ENCODE results near the gene GCC2. TPM values are rescaled to one million over a fixed set of nuclear protein-coding genes. Genes with fewer than 3 reads are reported as not detected.

Gene GCC2
- total and polyA plus RNA-seq, 2 of the 8 experiments (the other 6 are each of a cell fraction or from before 2014, with no cell fraction given) = 4.6 to 54.9 TPM

DNA sequence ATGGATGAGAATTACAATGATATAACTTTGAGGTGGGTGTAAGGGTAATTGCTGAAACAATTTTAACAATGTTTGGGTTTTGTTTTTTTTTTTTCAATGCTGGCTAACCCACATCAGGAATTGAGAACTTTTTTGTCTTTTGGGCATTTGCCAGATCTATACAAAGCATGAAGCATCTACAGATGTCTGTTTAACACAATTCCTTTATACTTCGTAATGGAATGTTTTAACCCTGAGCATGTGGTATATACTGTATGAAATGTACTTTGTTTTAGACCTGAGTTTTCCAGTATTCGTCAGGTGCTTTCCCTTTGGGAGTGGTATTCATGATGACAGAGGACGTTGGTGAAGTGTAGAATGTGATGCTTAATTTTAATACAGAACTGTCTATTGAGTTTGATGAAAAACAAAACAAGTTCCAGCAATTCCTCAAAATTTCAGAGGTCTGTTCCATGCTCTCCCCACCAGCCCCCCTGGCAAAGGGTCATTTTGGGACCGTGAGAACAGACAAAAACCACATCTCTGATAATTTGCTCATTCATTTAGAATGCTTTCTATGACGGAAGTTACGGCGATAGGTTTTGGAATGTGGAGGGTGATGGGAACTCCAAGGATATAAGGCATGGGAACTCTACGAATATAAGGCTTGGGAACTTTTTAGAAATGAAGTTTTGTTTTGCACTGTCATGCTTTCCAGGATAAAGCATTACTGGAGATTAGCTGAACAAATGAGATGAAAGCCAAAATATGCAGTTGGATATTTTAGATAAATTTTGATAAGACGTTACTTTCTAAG, 99.4 kb downstream of the GCC2 start:
- Histone ChIP-seq H3K9ac (replicated peaks in 1 of 4; ENCODE audit: extremely low read depth in 1 of 4, low read depth in 3 of 4, low read length in 3 of 4) (no peak overlapping the region), H3K4me3 (ENCODE audit: extremely low read depth in 1 of 4, insufficient read depth in 2 of 4, low read depth in 3 of 4, low read length in 4 of 4) (no peak overlapping the region), H2AFZ (ENCODE audit: low read length) (no peak overlapping the region), H3K36me3 (ENCODE audit: control insufficient read depth in 2 of 4, insufficient read depth in 4 of 4, low read length in 3 of 4) (no peaks in the 10 kb centered on the region), H2BK20ac (ENCODE audit: low read length) (no peak overlapping the region), H3K4ac (replicated peaks; ENCODE audit: insufficient read length, low read depth, low read length) (no peak overlapping the region), H3K79me2 (ENCODE audit: control insufficient read depth in 1 of 2, insufficient read depth in 2 of 2, low read length in 2 of 2) (peaks cover 0 to 16% of the 10 kb centered on the region in 2 experiments; a peak in 1 of 4 replicates), H2BK120ac (replicated peaks; ENCODE audit: low read depth, low read length) (no peak overlapping the region), H2BK15ac (ENCODE audit: low read length) (no peak overlapping the region), H3K27ac (ENCODE audit: low read depth, low read length) (no peak overlapping the region), H3K79me1 (ENCODE audit: low read depth, low read length) (no peaks in the 10 kb centered on the region), H3K14ac (ENCODE audit: insufficient read length) (no peak overlapping the region), H3K9me3 (ENCODE audit: insufficient read depth in 2 of 2, low read depth in 1 of 2, low read length in 1 of 2) (peaks cover 0 to 5% of the 10 kb centered on the region in 2 experiments; a peak in 2 of 4 replicates), H3K56ac (replicated peaks; ENCODE audit: insufficient read length, low read depth, low read length) (no peak overlapping the region), H2BK12ac (ENCODE audit: low read depth, low read length) (no peak overlapping the region), H4K91ac (replicated peaks; ENCODE audit: insufficient read length, low read length) (no peak overlapping the region), H3K18ac (ENCODE audit: extremely low read depth, low read length) (no peak overlapping the region), H3K4me1 (replicated peaks in 1 of 4; ENCODE audit: control insufficient read depth in 3 of 4, insufficient read depth in 4 of 4, low read length in 3 of 4) (no peaks in the 10 kb centered on the region), H3K27me3 (replicated peaks in 1 of 4; ENCODE audit: control insufficient read depth in 3 of 4, extremely low read depth in 1 of 4, insufficient read depth in 3 of 4, low read length in 3 of 4) (no peaks in the 10 kb centered on the region), H3K23me2 (ENCODE audit: low read depth, low read length) (no peaks in the 10 kb centered on the region), H3K4me2 (ENCODE audit: insufficient read depth in 1 of 2, low read depth in 2 of 2, low read length in 2 of 2) (no peak overlapping the region), H4K5ac (ENCODE audit: insufficient read length, low read depth, low read length) (no peak overlapping the region), H4K8ac (ENCODE audit: extremely low read depth, insufficient read depth, low read length) (no peak overlapping the region), H4K20me1 (replicated peaks in 1 of 2; ENCODE audit: control insufficient read depth in 1 of 2, insufficient read depth in 2 of 2, low read length in 2 of 2) (no peaks in the 10 kb centered on the region), H2AK5ac (ENCODE audit: low read depth, low read length) (no peak overlapping the region), H2BK5ac (ENCODE audit: low read depth, low read length) (no peak overlapping the region), H3K23ac (ENCODE audit: insufficient read length) (no peak overlapping the region)
- POLR2A ChIA-PET (ENCODE audit: partially characterized antibody) = no interaction called here
- FAIRE-seq (no peak), DNase-seq (ENCODE audit: low read depth in 1 of 2, low spot score in 2 of 2) (no peak)
- 89% methylated on average over 9 of the region's 9 CpGs; no CpG with 5 or more reads in 1 of the 2 experiments for WGBS, 2 experiments (ENCODE audit: extremely low coverage in 1 of 2, insufficient coverage in 1 of 2, insufficient read length in 1 of 2, insufficient replicate concordance in 2 of 2, low coverage in 1 of 2, low lambda C conversion rate in 2 of 2, missing lambda C conversion rate in 1 of 2)
- CTCF ChIA-PET (ENCODE audit: partially characterized antibody) = interaction anchor here (1.7 to 2.6 kb wide), 2 partner anchors 35 to 87 kb away, joined by 7 to 9 read pairs; no protein-coding TSS in a partner anchor
- TF ChIP-seq KDM4A (IDR thresholded peaks at IDR 0.05; ENCODE audit: low read depth, low read length, severe bottlenecking) = no peak
- TF ChIP-seq YY1 (IDR thresholded peaks at IDR 0.05; ENCODE audit: low read depth, low read length) = no peak
- no peak for TF ChIP-seq GTF2F1 (IDR thresholded peaks at IDR 0.05; ENCODE audit: borderline replicate concordance, low read depth, low read length)
- no peak for TF ChIP-seq POLR2A (IDR thresholded peaks at IDR 0.05; ENCODE audit: control extremely low read depth in 1 of 2, low read depth in 2 of 2, low read length in 2 of 2)
- TF ChIP-seq JUND (IDR thresholded peaks at IDR 0.05; ENCODE audit: low read length) = no peak
- TF ChIP-seq SP2 (IDR thresholded peaks at IDR 0.05; ENCODE audit: low read length) = no peak
